Endothelial cell of umbilical vein (primary cell): ENCODE measurements around the gene SKOR1.

ENCODE experiments used
- CTCF ChIP-seq, 2 donors: IDR thresholded peaks; 1 replicate in 1 of 2; 2 replicates in 1 of 2; pipeline ENCODE4 v1.5.1; 2011; ENCODE audit warnings: low read length in 2 of 2, mild to moderate bottlenecking in 2 of 2, moderate library complexity in 2 of 2, control low read depth in 1 of 2, inconsistent platforms in 1 of 2, low read depth in 1 of 2; ENCODE audit not compliant: insufficient read depth in 1 of 2; ENCODE audit errors: extremely low read depth in 1 of 2
- EZH2 ChIP-seq: IDR thresholded peaks from 2 replicates; pipeline ENCODE4 v1.6.1; 2012; ENCODE audit warnings: borderline replicate concordance, low read depth, mild to moderate bottlenecking, moderate library complexity, low read length, inconsistent platforms; ENCODE audit not compliant: severe bottlenecking
- FOS ChIP-seq: IDR thresholded peaks from 2 replicates; pipeline ENCODE4 v1.6.1; 2011; ENCODE audit warnings: mild to moderate bottlenecking, low read length, moderate library complexity, borderline replicate concordance; ENCODE audit not compliant: insufficient read depth
- GATA2 ChIP-seq: IDR thresholded peaks from 2 replicates; pipeline ENCODE4 v1.7.0; 2011; ENCODE audit warnings: low read depth, mild to moderate bottlenecking, moderate library complexity, mixed read lengths, low read length; ENCODE audit not compliant: insufficient read length, insufficient read depth
- JUN ChIP-seq: IDR thresholded peaks from 2 replicates; pipeline ENCODE4 v1.6.1; 2011; ENCODE audit warnings: borderline replicate concordance, low read depth; ENCODE audit not compliant: insufficient read length, insufficient read depth
- MAX ChIP-seq: IDR thresholded peaks from 2 replicates; pipeline ENCODE4 v1.6.1; 2011; ENCODE audit not compliant: insufficient read depth, insufficient read length
- MYC ChIP-seq: IDR thresholded peaks from one replicate; pipeline ENCODE4 v1.6.1; 2011; ENCODE audit warnings: mild to moderate bottlenecking, low read depth, low read length
- POLR2A ChIP-seq: IDR thresholded peaks from 2 replicates; pipeline ENCODE4 v1.6.1; 2012; ENCODE audit warnings: low read depth, mild to moderate bottlenecking, control low read depth, low read length
- POLR2AphosphoS5 ChIP-seq: IDR thresholded peaks from 2 replicates; pipeline ENCODE4 v1.6.1; 2012; ENCODE audit warnings: low read depth, mild to moderate bottlenecking, control low read depth, low read length, moderate library complexity; ENCODE audit not compliant: insufficient read depth

- TF ChIP-seq CTCF (IDR thresholded peaks at IDR 0.05; ENCODE audit: extremely low read depth in 1 of 2, insufficient read depth in 1 of 2, low read depth in 1 of 2, low read length in 2 of 2): no peak
- no peak for TF ChIP-seq POLR2A
- no peak for TF ChIP-seq POLR2AphosphoS5
- TF ChIP-seq EZH2: no peak
- TF ChIP-seq MYC: no peak
- no peak for TF ChIP-seq JUN
- TF ChIP-seq MAX: no peak
- no peak for TF ChIP-seq GATA2
- no peak for TF ChIP-seq FOS
These were observed 42.0 kb upstream of the SKOR1 start for GRCh38 chr15:67783303-67783702.
